Stimulated activated CD4-positive, alpha-beta T cell treated with anti-CD3 and anti-CD28 coated beads, Interleukin-1b, Interleukin-23, amount 100 ng/mL, for 24 hours (primary cell): ENCODE results near the gene KRTAP11-1.

Experiments
- DNase-seq, 4 experiments: peaks; one replicate each; pipeline ENCODE4 v3.0.0-alpha.2; 2020; ENCODE audit warnings: low read depth in 4 of 4, low spot score in 1 of 4

KRTAP11-1 gene

GRCh38 chr21:30881480-30881879 lies at the start of gene KRTAP11-1:
Gene KRTAP11-1 (minus strand): TSS chr21:30881580. CDS start chr21:30881524, 56 bp downstream.
- no peak for DNase-seq

GRCh38 chr21:30924146-30924700 lies 42.8 kb upstream of the KRTAP11-1 start:
- no peak for DNase-seq

GRCh38 chr21:30921129-30921528 lies 39.7 kb upstream of the KRTAP11-1 start:
- DNase-seq, result no peak

- DNase-seq, result no peak
Measured at GRCh38 chr21:30917557-30917956, 36.2 kb upstream of the KRTAP11-1 start.

- no peak for DNase-seq
Measured at GRCh38 chr21:30900881-30901280, 19.5 kb upstream of the KRTAP11-1 start.

- DNase-seq, result no peak
Measured at GRCh38 chr21:30882866-30883597, 1.7 kb upstream of the KRTAP11-1 start.

- DNase-seq, result no peak
Measured at GRCh38 chr21:30880914-30881313, 466 bp downstream of the KRTAP11-1 start.

- no peak for DNase-seq
Measured at GRCh38 chr21:30874526-30874925, 6.9 kb downstream of the KRTAP11-1 start.

- DNase-seq, result no peak
Measured at GRCh38 chr21:30847627-30848500, 33.5 kb downstream of the KRTAP11-1 start.

- DNase-seq, result no peak
Measured at GRCh38 chr21:30842990-30843389, 38.4 kb downstream of the KRTAP11-1 start.

- peak in 3 of 4 experiments; percentile 4 to 14 (median 8) for DNase-seq
Measured at GRCh38 chr21:30839304-30839703, 42.1 kb downstream of the KRTAP11-1 start.

GRCh38 chr21:30838536-30838935 lies 42.8 kb downstream of the KRTAP11-1 start:
- no peak for DNase-seq

GRCh38 chr21:30831194-30831765 lies 50.1 kb downstream of the KRTAP11-1 start:
- DNase-seq, result peak in 2 of 4 experiments; percentile 6 to 27
